Esophagus (tissue), 2 donors: Measurements from ENCODE around the gene SOX13. TPM values are rescaled to one million over a fixed set of nuclear protein-coding genes. Genes with fewer than 3 reads are reported as not detected.
A peak's percentile ranks its signal among the peaks of the same experiment; 100 is the strongest.

Experiments used
- H3K27ac ChIP-seq, 2 donors: one replicate each; pipeline ENCODE4 v1.5.1; 2013; ENCODE audit warnings: low read depth in 2 of 2, mild to moderate bottlenecking in 2 of 2, inconsistent platforms in 1 of 2, low read length in 1 of 2, moderate library complexity in 1 of 2
- H3K27me3 ChIP-seq, 2 donors: one replicate each; pipeline ENCODE4 v1.6.1; 2013; ENCODE audit warnings: low read length in 2 of 2, control low read depth in 1 of 2, mild to moderate bottlenecking in 1 of 2; ENCODE audit not compliant: insufficient read depth in 2 of 2, control insufficient read depth in 1 of 2
- H3K36me3 ChIP-seq, 2 donors: one replicate each; pipeline ENCODE4 v1.6.1; 2013; ENCODE audit warnings: low read length in 1 of 2; ENCODE audit not compliant: control insufficient read depth in 2 of 2, insufficient read depth in 2 of 2
- H3K4me1 ChIP-seq, 2 donors: one replicate each; pipeline ENCODE4 v1.6.1; 2013; ENCODE audit warnings: low read length in 1 of 2; ENCODE audit not compliant: control insufficient read depth in 2 of 2, insufficient read depth in 2 of 2
- H3K4me3 ChIP-seq, 2 donors: one replicate each; pipeline ENCODE4 v1.5.1; 2013; ENCODE audit warnings: low read length in 2 of 2, mild to moderate bottlenecking in 2 of 2, low read depth in 1 of 2, moderate library complexity in 1 of 2
- H3K9me3 ChIP-seq, 2 donors: one replicate each; pipeline ENCODE4 v1.6.1; 2013; ENCODE audit warnings: mild to moderate bottlenecking in 2 of 2, low read depth in 1 of 2, low read length in 1 of 2, moderate library complexity in 1 of 2; ENCODE audit not compliant: control insufficient read depth in 2 of 2, insufficient read depth in 1 of 2
- WGBS, 2 donors: extraction: QIAGEN DNeasy Blood & Tissue Kit; methylation state at CpG; one replicate each; pipeline ENCODE4 v1.1.7; 2013; 5-methylcytosine and 5-hydroxymethylcytosine counted together
- polyA plus RNA-seq, 2 donors: library from polyadenylated mRNA; stranded (reverse); fragments of 200-250 nt; gene quantifications; one replicate each; pipeline ENCODE4 v1.2.3, GENCODE V29; 2013
- donor health status: healthy with polysubstance abuse.
- donor health status: Bipolar disorder and iron deficiency.

SOX13 gene
- polyA plus RNA-seq, 2 donors, result 6.9 to 10.4 TPM

DNA sequence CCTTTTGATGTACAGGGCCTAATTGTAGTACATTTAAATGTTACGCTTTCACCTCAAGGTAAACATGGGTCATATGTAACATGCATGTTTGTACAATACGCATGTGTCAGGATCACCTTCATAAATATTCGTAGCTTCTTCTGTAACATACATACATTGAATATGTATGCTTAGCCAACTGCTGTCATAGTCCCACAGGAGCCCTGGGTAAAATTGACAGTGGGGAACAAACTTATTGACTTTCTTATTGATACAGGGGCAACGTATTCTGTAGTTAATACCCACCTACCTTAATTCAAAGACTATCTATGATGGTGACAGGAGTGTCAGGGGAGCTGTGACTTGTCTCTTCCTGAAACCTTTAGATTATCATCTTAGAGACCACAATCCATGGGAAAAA, 96.9 kb downstream of the SOX13 start:
- Histone ChIP-seq H3K4me3 (no peak overlapping the region), H3K27ac (no peak overlapping the region), H3K27me3 (no peaks in the 10 kb centered on the region), H3K36me3 (no peaks in the 10 kb centered on the region), H3K9me3 (no peaks in the 10 kb centered on the region), H3K4me1 (no peaks in the 10 kb centered on the region)
- WGBS, 2 donors, result 79 to 90% methylated on average over 4 of the region's 4 CpGs

DNA sequence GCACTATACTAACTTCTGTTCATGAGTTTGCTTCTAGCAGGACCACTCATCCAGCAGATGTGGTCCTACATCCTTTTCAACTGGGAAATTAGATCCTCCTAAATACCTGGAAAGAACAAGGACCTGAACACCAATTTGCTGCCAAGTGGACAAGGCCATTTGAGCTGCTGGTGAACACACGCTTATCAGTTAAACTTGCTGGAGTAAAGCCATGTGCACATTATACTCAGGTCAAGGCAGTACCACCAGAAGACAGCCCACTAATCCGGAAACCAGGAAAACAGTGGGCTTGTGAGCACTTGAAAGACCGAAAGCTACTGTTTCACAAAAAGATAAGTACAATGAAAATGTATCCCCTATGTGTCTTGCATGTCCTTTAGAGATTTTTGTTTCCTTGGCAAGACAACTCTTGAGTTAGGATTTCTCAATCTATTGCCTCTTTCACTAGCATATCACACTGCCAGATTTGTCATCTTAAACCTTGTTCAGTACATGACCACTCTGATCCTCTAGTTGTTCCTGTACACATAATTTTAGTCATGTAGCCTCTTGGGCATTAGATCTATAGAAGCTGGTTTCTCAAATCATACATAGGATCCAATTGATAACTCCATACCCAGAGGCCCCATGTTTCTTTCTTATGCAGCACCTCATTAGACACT, 97.7 kb downstream of the SOX13 start:
- no peaks in the 10 kb centered on the region for H3K4me1 ChIP-seq
- no peak overlapping the region for H3K27ac ChIP-seq
- no peaks in the 10 kb centered on the region for H3K36me3 ChIP-seq
- no peaks in the 10 kb centered on the region for H3K9me3 ChIP-seq
- 89 to 93% methylated on average over 3 of the region's 3 CpGs for WGBS, 2 donors
- H3K27me3 ChIP-seq, result no peaks in the 10 kb centered on the region
- H3K4me3 ChIP-seq, result no peak overlapping the region

DNA sequence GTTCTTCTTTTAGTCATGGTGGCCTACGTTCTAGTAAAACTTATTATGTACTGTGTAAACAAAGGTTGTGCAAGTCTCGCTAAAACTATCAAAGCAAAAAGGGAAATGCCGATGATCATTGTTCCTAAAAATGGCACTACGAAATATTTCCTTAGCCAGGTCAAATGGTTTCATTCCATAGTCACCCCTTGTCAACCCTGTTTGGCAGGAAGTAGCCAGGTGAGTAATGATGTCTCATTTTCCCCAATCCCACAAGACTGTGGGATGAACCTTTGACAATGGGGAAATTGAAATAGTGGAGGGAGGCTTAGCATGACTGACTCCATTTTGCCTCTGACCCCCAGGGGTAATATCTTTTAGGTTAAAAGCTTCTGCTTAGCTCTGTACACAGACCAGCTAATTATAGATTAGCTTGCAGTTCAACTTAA, 98.8 kb downstream of the SOX13 start:
- Histone ChIP-seq H3K27me3 (no peaks in the 10 kb centered on the region), H3K27ac (peak overlapping the region in 1 of 2 donors; percentile 47), H3K9me3 (no peaks in the 10 kb centered on the region), H3K4me3 (no peak overlapping the region), H3K4me1 (no peaks in the 10 kb centered on the region), H3K36me3 (no peaks in the 10 kb centered on the region)
- WGBS, 2 donors, result 29 to 35% methylated on average over 4 of the region's 4 CpGs

DNA sequence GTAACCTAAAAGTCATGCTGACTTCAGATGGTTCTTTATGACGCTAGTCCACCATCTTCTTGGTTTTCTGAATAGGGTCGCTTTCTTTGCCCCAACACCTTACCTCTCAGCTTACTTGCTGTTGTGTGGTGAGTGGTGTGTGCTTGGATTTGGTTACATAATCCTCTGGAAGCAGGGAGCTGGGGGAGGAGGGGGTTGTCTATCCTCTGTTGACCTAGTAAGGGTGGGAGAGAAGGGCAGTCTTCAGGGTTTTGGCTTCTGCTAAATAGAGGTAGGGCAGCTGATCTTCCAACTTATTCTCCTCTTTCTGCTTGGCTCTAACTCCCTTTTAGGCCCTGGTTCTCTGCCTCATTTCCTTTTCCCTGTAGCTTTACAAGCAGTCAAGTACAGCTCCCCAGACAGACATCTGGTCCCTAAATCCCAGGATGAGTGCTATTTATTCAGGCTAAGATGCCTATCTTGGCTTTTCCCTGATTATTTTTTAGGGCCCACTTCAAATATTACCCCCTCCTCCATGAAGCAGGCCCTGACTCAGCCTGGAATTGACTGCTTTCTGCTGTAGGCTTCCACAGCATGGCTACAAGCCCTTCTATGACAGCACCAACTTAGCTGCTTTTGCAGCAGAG, 99.6 kb downstream of the SOX13 start:
- 92 to 94% methylated on average over 2 of the region's 2 CpGs for WGBS, 2 donors
- no peaks in the 10 kb centered on the region for H3K36me3 ChIP-seq

DNA sequence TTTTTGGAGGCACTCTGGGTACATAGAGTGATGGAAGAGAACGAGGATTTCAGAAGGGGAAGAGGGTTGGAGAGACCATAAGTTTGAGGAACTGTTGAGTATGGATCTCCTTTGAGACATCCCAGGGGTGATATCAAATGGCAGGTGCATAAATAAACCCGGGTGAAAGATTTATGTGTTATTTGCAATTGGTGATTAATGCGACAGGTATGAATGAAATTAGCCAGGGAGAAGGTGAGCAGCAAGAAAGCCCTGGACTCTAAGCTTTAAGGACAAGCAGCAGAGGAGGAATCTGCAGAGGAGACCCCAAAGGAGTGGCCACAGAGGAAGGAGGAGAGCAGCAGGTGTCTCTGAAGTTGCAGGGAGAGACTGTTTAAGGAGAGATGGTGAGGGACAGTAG, 102.0 kb downstream of the SOX13 start:
- Histone ChIP-seq H3K27me3 (no peaks in the 10 kb centered on the region), H3K36me3 (no peaks in the 10 kb centered on the region), H3K4me1 (no peaks in the 10 kb centered on the region), H3K9me3 (peaks cover 0 to 4% of the 10 kb centered on the region in 2 donors), H3K4me3 (no peak overlapping the region), H3K27ac (no peak overlapping the region)
- 60 to 75% methylated on average over 3 of the region's 3 CpGs for WGBS, 2 donors

More for the DNA sequence above, 99.6 kb downstream of the SOX13 start:
- no peaks in the 10 kb centered on the region for H3K9me3 ChIP-seq
- no peaks in the 10 kb centered on the region for H3K4me1 ChIP-seq
- no peak overlapping the region for H3K27ac ChIP-seq
- no peak overlapping the region for H3K4me3 ChIP-seq
- H3K27me3 ChIP-seq, result no peaks in the 10 kb centered on the region

DNA sequence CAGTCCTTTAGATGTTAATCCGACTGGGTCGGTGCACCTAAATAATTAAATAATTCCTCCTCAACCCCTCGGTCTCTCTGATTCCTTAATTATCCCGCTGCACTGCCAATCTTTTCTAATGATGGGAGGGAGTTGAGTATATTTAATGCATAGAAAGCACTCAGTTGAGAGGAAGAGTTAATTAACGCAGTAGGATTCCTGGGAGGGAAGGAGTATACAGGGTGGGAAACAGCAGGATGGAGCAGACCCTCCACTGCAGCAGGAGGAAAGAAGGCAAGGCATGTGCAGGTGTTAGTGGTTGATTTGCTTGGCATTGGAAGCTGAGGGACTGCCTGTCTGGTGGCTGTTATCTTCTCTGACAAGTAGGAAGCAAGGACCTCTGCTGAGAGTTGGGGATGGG, 103.1 kb downstream of the SOX13 start:
- Histone ChIP-seq H3K4me1 (no peaks in the 10 kb centered on the region), H3K27me3 (no peaks in the 10 kb centered on the region), H3K9me3 (peaks cover 0 to 4% of the 10 kb centered on the region in 2 donors), H3K4me3 (no peak overlapping the region), H3K36me3 (no peaks in the 10 kb centered on the region), H3K27ac (no peak overlapping the region)
- WGBS, 2 donors, result 81 to 90% methylated on average over 5 of the region's 5 CpGs

DNA sequence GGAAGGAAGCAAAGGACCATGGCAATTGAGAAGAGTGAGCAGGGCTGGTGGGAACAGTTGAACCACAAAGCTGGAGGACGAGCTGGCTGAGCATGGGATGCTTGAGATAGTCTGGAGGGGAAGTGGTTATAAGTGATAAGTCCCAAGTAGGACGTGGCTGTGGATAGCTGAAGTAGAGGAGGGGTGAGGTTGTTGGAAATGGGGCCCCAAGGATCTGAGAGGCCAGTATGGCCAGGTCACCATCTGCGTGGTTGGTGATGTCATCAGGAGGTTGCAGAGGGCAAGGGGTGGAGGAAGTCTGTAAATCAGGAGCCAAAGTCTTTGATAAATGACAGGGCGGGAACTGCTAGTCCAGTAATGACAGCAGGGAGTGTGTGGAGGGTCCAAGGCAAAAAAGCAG, 104.2 kb downstream of the SOX13 start:
- no peak overlapping the region for H3K27ac ChIP-seq
- no peak overlapping the region for H3K4me3 ChIP-seq
- no peaks in the 10 kb centered on the region for H3K4me1 ChIP-seq
- H3K27me3 ChIP-seq, result no peaks in the 10 kb centered on the region
- WGBS, 2 donors, result 52 to 53% methylated on average over 4 of the region's 4 CpGs
- H3K36me3 ChIP-seq, result no peaks in the 10 kb centered on the region
- peaks cover 0 to 4% of the 10 kb centered on the region in 2 donors for H3K9me3 ChIP-seq

Other genes starting within 250 kb of the SOX13 start
- gene SNRPE, start 211.5 kb upstream of the SOX13 start, polyA plus RNA-seq, result 10 to 100 TPM; 47.8 to 95.1 TPM
- gene ETNK2, start 78.9 kb downstream of the SOX13 start, polyA plus RNA-seq, result 10 to 100 TPM in 1 of 2 donors, 1 to 10 TPM in 1; 9.5 to 16.1 TPM
- gene REN, start 93.2 kb downstream of the SOX13 start, polyA plus RNA-seq, result under 1 TPM; 0.18 to 0.27 TPM
- not detected for gene KISS1, start 123.4 kb downstream of the SOX13 start, polyA plus RNA-seq
- under 1 TPM; 0.42 to 0.81 TPM for gene GOLT1A, start 140.9 kb downstream of the SOX13 start, polyA plus RNA-seq